SW 1271 (cell line): Measurements from ENCODE around the gene LRFN3.
A peak's percentile ranks its signal among the peaks of the same experiment; 100 is the strongest.
"Not testable (repeated sequence)": the region's sequence is repeated elsewhere in the genome, so short reads cannot be mapped to it uniquely, and the experiment has no call there.

Experiments used
- DNase-seq, 2 experiments: peaks; one replicate each; lab custom pipeline; 2025; lab: John Stamatoyannopoulos, UW

LRFN3 gene

DNA sequence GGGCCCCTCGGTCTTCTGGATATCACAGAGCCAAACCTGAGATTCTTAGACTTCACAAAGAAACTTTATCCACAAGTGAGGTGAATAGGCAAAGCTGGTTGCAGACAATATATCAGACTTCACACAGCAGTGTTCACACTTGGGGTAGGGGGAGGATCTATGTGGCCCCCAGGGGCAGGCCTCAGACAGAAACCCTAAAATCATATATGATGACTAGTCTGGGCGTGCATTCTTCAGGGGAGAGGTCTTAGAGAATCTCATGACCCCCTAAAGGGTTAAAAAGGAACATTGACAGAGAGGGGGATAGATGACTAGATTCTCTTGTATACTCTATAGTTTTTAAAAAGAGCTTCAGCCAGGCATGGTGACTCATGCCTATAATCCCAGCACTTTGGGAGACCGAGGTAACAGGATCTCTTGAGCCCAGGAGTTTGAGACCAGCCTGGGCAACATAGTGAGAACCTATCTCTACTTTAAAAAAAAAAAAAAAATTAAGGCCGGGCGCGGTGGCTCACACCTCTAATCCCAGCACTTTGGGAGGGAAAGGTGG is 30.9 kb upstream of the LRFN3 start:
- no peak for DNase-seq

DNA sequence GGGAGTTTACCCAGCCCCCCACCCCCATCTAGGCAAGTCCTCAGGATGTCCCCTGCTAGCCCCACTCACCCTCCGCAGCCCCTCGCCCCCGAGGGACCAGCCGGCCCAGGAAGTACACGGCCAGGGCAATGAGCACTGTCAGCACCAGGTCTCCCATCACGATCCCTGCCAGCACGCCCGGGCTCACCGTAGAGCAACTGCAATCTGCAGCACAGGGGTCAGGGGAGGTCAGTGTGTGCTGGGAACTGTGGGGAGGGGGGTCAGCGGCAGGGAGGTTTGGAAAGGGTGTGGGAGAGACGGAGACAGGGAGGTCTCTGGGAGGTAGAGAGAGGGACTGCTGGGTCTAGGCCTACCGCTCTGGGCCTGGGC is 28.8 kb upstream of the LRFN3 start:
- DNase-seq: no peak

DNA sequence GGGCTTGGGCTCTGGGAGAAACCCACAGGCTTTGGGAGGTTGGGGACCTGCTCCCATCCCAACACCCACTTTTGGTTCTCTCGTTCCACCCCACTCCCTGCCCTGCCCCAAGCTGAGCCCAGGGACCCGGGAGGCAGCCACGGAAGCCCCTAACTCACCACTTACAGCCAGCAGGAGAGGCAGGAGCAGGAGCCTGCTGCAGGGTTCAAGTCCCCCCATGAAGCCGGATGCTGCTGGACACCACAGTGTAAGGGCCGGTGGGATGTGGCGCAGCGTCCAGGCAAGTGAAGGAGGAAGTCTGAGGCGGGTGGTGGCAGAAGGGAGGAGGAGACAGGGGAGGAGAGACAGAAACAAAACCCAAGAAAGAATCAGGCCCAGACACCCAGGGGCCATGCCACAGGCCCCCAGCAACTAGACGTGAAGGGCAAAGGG is 28.1 kb upstream of the LRFN3 start, which contains the start of gene TYROBP:
Gene TYROBP (minus strand): TSS at position 286 of the 432 bp plus-strand sequence. CDS start 67 bp downstream, at position 219.
- no peak for DNase-seq

DNA sequence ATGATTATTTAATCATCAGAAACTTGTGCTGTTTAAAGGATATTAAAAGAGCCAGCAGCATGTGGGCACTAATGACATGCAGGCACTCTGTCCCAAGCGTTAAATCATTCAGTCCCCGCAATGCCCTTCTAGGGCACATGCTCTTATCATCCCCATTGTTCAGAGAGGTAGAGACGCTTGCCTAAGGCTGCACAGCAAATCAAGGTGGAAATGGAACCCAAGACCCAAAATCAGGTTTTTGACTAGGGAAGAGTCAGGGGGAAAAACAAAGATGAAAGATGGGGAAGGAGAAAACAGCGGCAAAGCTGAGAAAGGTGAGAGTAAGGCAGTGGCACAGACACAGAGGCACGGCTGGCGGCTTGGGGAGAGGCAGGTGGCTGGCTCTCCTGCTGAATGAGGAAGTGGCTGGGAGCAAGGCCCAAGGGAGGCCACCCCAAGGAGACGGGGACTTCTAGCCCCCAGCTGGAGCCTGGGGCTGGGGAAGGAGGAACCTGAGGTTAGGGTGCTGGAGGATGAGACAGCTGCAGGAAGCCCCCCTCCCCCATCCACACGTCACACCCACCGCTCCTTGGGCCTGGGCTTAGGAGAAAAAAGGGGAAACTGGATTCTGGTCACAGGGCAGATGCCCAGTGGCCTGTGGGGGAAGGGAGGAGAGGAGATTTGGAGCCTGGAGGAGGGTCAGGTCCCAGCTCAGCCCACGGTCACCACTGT is 27.0 kb upstream of the LRFN3 start:
- DNase-seq: no peak

DNA sequence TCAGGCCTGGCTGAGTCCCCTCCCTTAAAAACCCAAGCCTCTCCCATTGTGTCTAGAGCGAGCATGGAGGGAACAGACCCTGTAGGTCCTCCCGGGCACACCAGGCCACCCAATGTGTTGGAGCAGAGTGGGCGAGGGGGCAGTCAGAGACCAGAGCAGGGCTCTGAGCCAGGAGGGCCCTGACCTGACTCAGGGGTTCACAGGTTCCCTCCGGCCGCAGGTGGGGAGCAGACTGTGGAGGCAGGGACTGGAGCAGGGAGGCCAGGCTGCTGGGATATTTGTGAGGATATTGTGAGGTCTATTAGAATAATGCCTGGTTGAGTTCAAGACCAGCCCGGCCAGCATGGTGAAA is 26.5 kb upstream of the LRFN3 start:
- no peak for DNase-seq

DNA sequence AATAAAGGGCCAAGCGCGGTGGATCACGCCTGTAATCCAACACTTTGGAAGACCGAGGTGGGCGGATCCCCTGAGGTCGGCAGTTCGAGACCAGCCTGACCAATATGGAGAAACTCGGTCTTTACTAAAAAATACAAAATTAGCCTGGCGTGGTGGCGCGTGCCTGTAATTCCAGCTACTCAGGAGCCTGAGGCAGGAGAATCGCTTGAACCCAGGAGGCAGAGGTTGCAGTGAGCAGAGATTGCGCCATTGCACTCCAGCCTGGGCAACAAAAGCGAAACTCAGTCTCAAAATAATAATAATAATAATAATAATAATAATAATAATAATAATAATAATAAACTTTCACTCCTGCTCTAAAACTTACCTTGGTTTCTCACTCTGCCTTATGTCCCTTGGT is 25.8 kb upstream of the LRFN3 start:
- not testable (repeated sequence) for DNase-seq

DNA sequence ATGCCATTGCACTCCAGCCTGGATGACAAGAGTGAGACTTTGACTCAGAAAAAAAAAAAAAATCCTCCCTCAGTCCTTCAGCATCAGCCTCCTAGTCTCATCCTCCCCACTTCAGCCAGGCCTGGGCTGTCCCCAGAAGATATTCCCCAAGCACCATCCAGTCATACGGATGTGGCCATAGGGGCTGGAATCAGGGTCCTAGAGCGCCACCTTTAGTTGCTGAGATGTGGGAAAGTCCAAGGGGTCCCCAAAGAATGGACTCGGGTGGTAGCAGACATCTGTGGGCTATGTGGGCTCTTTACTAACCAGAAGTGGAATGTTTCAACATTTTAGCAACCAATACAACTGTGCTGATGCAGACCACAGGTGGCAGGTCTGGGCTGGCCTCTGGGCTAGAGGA is 25.0 kb upstream of the LRFN3 start:
- DNase-seq: no peak

DNA sequence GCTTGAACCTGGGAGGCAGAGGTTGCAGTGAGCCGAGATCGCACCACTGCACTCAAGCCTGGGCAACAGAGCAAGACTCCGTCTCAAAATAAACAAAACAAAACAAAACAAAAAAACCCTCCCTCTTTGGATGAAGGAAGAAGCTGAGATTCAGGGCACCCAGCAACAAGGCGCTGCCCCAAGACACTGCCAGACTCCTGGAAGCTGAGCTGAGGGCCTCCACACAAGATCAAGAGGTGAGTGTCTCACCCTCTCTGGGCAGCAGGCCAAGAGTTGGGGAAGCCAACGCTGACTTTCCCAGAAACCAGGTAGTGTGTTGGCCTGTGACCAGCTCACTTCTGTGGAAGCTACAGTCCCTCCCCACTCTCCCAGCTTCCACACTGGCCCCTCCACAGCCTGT is 24.4 kb upstream of the LRFN3 start:
- DNase-seq: no peak

DNA sequence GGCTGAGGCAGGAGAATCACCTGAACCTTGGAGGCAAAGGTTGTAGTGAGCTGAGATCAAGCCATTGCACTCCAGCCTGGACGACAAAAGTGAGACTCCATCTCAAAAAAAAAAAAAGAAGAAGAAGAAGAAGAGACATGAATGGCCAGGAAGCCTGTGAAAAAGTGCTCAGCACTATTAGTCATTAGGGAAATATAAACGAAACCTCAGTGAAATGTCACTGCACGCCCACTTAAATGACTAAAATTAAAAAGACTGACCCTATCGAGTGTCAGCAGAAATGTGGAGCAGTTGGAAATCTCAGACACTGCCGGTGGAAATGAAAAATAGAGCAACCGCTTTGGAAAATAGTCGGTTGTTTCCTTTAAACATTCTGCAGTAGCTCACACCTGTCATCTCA is 22.6 kb upstream of the LRFN3 start:
- no peak for DNase-seq

DNA sequence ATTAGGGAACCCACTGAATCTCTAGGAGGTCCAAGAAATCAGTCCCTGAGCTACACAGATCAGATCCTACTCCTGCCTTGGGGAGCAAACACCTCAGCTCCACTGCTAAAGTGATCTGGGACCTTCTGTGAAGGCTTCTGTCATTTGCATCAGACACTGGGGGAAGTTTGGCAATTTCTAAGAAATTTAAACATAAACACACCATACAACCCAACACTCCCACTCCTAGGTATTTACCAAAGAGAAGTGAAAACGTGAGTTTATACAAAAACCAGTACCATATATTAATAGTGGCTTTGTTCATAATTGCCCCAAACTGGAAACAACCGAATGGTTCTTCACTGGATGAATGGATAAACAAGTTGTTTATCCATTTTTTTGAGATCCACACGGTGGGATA is 20.7 kb upstream of the LRFN3 start:
- DNase-seq: no peak

DNA sequence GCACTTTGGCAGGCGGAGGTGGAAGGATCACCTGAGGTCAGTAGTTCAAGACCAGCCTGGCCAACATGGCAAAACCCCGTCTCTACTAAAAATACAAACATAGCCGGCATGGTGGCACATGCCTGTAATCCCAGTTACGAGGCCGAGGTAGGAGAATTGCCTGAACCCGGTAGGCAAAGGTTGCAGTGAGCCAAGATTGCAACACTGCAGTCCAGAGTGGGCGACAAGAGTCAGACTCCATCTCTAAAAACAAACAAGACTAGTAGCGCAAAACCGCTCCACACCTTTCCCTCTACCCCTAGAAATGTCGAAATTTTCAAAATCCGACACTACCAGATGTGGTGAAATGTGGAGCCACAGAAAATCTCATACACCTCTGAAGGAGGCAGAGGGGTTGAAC is 16.9 kb upstream of the LRFN3 start:
- no peak for DNase-seq

DNA sequence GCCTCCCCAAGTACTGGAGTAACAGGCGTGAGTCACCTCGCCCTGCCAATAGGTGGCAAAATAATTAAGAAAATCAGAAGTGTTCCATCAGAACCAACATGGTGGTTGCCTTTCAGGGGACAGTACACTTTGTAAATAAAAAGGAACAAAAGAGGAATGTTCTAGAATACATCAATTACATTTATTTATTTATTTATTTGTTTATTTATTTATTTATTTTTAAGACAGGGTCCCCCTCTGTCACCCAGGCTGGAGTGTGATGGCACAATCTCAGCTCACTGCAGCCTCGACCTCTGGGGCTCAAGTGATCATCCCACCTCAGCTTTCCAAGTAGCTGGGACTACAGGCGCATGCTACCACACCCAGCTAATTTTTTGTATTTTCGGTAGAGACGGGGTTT is 15.2 kb upstream of the LRFN3 start:
- DNase-seq: no peak

DNA sequence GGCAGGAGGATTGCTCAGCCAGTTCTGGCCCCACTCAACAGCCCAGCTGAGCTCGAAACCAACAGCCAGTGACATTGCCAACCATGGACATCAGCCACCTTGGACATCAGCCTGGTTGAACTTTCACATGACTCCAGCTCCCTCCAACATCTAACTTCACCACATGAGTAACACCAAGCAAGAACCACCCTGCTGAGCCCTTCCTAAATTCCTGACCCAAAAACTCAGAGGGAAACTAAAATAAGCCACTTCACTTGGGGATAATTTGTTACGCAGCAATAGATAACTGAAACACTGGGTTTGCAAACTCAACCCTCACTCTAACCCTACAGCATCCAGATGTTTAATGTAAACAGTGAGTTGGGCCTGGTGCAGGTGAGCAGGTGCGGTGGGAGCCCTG is 10.7 kb upstream of the LRFN3 start:
- no peak for DNase-seq

DNA sequence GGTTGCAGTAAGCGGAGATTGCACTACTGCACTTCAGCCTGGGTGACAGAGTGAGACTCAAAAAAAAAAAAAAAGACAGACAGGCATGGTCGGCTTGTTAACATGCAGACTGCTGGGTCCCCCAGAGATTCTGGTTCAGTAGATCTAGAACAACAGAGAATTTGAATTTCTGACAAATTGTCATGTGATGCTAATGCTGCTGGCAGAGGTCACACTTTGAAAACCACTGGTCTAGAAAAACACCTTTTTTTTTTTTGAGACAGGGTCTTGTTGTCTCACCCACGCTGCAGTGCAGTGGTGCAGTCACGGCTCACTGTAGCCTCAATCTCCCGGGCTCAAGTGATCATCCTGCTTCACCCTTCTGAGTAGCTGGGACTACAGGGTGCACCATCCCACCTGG is 7.7 kb upstream of the LRFN3 start:
- DNase-seq: no peak

DNA sequence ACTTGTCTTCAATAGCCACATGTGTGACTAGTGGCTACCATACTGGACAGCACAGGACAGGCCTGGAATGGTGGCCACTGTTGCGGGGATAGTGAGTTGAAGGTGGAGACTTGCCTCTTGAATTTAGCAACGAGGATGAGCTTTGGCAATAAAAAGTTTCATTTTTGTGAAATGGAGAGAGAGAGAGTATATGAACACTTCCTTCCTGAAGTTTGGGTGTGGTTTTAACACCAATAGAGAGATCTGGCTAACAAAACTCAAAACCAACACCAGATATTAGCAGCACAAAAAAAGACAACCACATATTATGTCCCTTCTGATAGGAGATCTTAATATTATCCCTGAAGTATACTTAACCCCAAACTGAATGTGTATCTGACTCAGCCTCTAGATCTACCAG is 6.3 kb upstream of the LRFN3 start:
- DNase-seq: no peak

DNA sequence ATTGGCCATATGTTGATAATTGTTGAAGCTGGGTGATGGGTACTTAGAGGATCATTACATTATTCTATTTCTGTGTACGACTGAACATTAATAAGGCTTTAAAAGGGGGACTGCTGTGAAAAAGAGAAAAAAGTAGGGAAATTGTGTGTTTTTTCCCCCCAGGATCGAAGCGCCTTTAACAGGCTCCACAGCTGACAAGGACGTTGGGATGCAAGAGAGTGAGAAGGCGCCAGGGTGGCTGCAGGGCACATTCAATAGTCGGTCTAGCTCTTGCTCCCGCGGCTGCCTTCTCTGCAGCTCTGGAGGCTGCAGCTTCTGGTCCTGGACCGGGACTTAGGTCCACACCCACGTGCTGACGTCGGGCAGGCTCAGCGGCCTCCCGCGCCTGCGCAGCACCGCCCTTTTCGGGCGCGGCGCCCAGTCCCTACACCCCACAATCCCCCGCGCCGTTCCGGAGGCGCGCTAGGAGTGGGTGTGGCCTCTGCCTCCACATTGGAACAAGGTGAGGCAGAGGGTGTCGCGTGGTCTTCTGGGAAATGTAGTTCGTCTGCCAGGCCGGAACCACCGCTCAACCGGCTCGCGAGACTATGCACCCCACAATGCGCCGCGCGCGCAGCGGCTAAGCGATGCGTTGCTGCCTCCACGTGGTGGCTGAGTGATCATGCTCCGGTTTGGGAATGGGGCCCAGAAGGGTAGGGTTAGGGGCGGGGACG is 4.9 kb upstream of the LRFN3 start:
- DNase-seq: peak; percentile 92 to 97

DNA sequence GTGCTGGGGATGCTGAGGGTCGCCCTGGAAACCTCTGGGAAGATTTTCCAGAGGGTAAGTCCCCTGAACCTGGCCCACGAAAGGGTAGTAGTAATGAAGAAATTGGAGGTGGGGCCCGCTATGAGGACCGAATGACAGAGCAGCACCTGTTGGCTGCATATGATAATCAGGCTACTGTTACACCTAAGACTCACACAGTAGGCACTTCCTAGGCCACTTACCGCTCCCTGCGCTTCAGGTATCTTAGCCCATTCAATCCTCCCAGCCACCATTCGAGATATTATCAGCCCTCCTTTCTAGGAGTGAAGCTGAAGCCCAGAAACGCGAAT is 4.3 kb upstream of the LRFN3 start:
- DNase-seq: no peak

DNA sequence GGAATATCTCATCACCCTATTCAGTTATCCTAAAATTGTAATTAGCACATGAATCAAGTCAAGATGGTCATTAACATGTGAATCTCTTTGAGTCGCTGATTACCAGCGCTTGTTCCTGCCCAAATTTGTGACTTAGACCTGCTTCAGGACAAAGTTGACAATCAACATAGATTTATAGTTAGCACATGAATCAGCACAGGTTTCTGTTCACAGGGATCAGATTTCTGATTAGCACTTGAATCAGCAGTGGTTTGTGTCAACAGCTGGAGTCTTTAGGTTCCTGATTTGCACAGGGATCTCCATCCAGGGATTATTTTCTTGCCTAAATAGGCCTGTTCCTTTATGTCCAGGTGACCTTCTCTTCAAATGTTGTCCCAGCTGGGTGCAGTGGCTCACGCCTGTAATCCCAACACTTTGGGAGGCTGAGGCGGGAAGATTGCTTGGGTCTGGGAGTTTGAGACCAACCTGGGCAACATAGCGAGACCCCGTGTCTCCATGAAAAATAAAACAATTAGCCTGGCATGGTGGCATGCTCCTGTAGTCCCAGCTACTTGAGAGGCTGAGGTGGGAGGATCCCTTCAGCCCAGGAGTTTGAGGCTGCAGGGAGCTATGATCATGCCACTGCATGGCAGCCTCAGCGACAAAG is 3.8 kb upstream of the LRFN3 start:
- DNase-seq: no peak

DNA sequence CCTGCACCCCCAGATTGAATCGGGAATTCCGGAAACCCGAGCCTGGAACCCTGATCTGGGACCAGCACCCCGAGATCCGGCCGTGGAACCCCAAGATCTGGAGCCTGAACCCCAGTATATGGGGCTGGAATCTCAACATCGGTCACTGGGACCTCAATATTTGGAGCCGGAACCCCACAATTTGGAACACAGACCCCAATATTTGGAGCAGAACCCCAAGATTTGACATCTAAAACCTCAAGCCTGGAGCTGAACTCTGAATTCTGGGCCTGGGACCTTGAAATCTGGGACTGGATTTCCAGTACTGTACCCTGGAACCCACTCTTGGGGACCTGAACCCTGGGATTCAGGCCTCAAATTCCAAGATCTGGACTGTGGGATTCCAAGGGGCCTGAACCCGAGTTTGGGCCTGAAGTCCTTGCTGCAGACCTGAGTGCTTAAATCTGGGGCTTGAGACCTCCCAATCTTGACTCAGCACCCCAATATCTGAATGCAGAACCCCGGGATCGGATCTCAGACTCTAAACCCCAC is 629 bp downstream of the LRFN3 start:
- DNase-seq: no peak

DNA sequence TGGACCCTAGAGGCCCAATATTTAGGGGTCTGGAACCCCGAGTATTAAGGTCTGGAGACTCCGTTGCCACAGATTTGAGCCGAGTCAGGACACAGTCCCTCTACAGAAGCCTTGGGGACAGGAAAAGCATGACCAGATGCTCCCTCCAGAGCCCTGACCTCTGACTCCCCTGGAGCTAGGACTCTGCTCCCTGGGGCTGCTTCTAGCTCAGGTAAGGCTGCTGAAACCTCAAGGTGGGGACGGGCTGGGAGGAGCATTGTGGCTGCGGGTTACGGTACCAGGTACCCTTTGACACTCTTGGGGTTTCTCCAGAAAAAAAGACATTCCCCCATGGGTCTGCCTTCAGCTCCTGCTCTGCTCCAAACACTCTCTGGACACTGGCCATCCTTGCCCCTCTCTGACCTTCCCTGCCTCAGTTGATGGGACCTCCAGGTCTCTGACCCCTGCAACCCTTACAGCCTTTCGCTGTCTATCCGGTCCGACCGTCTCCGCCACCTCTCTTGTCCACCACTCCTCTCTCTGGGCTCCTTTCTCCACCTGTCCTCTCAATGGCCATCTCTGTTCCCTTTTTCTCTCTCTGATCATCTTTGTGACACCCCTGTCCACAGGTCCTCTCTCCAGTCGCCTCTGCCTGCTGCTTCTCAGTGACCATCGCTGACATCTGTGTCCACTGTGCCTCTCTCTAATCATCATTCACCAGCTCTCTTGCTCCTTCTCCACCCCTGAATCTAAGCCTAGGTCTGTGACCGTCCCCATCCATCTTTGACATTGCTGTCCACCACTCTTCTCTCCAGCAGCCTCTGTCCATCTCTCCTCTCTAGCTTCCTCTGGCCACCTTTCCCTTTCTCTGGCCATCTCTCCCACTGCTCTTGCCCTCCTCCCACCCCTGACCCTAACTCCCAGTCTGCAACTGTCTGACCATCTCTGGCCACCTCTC is 1.4 kb downstream of the LRFN3 start:
- no peak for DNase-seq

DNA sequence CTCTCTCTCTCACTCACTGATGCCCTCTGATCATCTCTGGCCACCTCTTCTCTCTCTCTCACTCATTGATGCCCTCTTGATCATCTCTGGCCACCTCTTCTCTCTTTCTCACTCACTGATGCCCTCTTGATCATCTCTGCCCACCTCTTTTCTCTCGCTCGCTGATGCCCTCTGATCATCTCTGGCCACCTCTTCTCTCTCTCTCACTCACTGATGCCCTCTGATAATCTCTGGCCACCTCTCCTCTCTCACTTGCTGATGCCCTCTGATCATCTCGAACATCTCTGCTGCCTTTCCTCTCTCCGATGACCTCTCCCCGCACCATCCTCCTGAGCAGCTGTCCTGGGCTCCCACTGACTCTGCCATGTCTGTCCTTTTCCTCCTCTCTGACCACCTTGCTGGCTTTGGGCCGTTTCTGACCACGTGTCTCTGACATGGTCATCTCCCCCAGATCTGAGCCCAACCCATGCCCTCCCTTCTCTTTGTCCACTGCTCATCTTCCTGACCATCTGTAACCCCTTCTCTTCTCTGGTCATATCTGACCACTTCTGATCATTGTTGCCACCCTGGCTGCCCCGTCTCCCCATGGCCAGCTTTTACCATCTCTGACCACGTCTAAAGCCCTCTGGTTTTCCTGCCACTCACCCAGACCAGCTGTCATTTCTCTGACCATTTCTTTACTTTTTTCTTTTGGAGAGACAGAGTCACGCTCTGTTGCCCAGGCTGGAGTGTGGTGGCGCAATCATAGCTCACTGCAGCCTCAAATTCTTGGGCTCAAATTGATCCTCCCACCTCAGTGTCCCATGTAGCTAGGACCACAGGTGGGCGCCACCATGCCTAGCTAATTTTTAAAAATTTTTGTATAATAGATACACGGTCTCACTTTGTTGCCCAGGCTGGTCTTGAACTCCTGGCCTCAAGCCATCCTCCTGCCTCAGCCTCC is 2.4 kb downstream of the LRFN3 start:
- DNase-seq: no peak
